HG02943 (cell line): ENCODE results near the gene NR6A1.
"Not testable (repeated sequence)": the region's sequence is repeated elsewhere in the genome, so short reads cannot be mapped to it uniquely, and the experiment has no call there.

Experiments
- ATAC-seq: cut with Tn5 transposase; IDR thresholded peaks from one replicate; pipeline ENCODE4 v1.9.1; 2021; ENCODE audit warnings: mild to moderate bottlenecking, low read depth, moderate library complexity; ENCODE audit not compliant: unreplicated experiment

NR6A1 gene

DNA sequence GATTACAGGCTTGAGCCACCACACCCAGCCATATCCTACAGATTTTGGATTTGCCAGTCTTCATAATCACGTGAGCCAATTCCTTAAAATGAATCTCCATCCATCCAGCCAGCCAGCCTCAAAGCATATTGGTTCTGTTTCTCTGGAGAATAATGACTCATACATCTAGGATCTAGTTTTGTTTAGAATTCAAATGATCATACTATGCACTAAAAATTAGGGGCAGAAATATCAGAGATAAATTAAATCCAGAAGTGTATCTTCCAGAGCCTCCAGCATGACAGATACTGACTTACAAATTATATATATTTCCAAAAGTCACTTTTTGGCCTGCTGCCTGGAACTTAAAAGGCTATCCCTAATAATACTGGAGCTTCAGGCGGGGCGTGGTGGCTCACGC is 144.8 kb downstream of the NR6A1 start:
- ATAC-seq = no peak

DNA sequence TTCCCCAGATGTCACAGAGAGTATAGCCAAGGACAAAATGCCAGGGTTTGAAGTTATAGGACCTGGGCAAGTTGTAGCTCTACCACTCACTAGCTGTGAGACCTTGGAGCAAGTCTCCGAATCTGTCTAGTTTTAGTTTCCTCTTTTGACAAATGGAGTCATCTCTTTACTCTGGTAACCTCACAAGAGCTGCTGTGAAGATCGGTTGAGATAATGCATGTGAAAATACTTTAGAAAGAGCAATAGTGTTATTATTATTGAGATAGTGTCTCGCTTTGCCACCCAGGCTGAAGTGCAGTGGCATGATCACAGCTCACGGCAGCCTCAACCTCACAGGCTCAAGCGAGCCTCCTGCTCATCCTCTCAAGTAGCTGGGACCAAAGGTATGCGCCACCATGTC is 146.0 kb downstream of the NR6A1 start:
- ATAC-seq = no peak

DNA sequence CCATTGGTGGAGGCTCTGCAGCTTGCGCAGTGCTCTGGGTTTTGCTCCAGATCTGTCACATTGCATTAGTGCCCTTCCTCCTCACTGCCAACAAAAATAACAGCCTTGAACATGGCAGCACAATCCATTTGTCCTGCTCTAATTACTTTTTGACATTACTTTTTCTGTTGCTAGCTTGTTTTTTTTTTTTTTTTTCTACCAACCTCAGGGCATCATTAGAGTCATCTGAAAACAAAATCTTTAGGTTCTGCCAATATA is 146.4 kb downstream of the NR6A1 start:
- ATAC-seq = no peak

DNA sequence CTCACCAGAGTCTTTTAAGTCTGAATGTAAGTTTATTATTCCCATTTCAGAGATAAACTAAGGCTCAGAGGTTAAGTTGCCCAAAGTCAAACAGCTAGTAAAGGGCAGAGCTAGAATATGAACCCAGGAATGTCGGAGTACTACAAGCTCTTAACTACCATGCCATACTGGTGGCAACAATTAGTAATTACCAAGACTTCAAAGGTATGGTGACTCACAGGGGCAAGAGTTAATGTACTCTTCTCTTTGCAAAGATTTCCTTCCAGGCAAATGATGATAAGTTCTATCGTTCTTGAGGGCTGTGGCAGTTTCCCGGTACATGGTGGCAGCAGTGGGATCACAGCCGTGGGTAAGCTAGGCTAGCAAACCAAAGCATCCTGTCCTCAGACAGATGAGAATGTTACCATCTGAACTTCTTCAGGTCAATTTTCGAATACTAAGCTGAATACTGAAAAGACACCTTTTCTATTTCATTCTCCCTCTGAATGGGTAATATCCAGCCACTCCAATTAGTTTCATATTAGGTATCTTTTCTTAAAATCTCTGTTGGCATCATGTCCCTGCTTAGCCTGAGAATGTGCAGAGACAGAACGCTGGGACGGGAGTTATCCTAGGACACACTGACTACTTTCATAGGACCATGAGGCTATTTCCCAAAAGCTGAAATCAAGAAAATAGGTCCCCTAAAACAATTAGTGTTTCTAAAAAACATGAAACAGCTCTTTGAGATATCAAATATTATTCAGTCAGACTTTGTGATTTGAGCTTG is 147.0 kb downstream of the NR6A1 start:
- no peak for ATAC-seq

DNA sequence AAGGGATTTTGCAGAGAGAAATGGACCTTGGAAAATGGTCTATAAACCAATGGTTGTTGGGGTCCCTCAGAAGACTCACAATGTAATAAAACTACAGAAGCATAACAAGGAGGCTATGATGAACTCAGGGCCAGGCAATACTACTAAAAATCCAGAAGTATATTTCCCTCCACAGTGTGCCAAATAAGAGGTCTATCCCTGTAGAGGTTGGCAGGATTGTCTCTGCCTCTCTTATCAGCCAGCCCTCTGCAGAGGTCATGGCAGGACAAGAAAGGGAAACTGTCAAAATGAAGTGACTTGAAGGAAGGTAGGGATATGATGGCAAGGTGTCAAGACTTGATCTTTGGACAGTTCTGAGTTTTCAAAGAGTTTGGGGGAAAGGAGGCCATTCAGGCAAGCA is 148.2 kb downstream of the NR6A1 start:
- no peak for ATAC-seq

DNA sequence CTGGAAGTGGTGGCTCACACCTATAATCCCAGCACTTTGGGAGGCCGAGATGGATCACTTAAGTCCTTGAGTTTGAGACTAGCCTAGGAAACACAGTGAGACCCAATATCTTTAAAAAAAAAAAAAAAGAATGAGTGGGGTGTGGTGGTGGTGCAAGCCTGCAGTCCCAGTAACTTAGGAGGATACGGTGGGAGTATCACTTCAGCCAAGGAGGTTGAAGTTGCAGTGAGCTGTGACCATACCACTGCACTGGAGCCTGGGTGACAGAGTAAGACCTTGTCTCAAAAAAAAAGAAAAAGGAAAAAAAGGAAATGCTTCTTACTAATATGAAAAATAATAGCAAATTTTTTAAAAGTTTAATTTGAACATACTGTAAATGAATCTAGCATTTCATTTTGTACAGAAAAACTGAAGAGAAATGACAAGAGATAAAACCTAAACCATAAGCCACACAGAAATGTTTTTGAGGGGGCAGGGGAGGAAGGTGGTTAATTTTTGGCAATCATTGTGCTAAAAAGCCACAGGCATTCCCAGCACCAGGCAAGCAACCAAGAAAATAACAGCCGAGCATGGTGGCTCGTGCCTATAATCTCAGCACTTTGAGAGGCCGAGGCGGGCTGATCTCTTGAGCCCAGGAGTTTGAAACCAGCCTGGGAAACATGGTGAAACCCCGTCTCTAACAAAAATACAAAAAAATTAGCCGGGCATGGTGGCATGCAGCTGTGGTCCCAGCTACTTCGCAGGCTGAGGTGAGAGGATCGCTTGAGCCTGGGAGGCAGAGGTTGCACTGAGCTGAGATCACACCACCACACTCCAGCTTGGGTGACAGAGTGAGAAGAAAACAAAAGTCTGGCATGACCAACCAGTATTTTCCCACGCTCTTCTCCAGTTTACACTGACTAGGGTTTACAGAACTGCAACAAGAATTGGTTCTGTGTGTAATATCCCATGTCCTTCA is 149.5 kb downstream of the NR6A1 start:
- peak; percentile 61 for ATAC-seq

DNA sequence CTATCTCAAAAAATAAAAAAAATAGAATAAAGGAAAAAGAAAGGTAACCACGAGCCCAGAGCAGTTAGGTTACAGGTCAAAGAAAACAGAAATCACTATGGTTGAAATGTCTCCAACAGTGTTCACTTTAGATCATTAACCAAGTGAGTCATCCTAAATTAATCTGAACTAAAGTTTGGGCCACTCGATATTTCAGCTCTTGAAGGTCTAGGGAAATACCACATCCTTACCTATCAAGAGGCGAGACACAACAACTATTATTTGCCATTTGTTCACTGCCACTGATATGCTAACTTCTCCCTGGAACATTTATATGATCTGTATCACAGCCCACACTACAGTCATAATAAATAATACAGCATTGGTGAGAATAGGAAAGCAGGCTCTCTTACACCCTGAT is 152.6 kb downstream of the NR6A1 start:
- ATAC-seq = no peak

DNA sequence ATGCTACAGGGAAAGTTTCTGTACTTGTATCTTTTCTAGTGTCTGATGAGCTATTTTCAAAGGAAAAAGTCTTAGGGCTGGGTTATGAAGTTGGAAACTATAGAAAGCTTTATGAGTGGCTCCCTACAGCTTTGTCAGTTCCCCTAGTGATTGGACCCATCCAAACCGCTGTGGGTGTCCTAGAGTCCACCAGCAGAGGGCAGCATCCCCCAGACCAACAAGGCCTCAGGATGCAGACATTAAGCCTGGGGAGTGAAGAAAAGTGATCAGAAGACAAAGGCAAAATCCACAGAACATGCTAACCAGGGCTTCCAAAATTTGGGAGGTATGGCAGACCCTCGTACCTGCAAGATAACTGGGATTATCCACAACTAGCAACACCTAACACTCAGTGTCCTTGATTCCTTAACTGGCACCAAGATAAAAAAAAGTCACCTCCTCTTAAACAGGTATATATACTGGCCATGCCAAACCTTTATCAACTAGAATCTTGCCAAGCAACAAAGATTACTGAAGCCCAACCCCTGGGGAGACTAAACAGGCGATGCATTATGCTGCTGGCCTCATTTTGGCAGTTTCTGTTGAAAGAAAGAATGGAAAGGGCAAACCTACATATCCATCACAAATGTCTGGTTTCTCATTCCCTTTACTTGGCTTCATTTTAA is 153.5 kb downstream of the NR6A1 start:
- no peak for ATAC-seq

DNA sequence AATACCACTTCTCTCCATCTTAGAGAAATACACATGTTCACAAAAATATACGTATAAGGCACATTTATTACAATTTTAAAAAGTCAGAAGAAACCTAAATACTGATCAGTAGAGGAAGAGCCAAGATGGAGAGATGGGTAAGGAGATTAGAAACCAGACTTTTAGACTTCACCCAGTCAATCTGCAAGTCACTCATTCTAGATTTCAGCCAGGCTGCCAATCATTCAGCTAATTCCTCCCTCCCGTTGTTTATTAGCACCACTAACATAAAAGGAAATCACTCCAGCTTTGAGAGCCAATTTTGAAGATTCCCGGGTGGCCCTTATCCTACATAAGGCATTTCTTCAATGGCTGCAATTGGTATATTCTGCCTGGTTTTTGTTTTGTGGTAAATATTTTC is 154.2 kb downstream of the NR6A1 start:
- no peak for ATAC-seq

DNA sequence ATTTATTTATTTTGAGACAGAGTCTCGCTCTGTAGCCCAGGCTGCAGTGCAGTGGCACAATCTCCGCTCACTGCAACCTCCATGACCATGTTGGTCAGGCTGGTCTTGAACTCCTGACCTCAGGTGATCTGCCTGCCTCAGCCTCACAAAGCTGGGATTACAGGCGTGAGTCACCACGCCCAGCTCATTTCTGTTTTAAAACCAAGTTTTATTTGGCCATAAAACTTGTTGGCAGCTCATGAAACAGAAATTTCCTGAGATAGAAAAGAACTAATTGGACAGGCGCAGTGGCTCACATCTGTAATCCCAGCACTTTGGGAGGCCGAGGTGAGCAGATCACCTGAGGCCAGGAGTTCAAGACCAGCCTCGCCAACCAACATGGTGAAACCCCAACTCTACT is 155.3 kb downstream of the NR6A1 start:
- ATAC-seq = not testable (repeated sequence)

DNA sequence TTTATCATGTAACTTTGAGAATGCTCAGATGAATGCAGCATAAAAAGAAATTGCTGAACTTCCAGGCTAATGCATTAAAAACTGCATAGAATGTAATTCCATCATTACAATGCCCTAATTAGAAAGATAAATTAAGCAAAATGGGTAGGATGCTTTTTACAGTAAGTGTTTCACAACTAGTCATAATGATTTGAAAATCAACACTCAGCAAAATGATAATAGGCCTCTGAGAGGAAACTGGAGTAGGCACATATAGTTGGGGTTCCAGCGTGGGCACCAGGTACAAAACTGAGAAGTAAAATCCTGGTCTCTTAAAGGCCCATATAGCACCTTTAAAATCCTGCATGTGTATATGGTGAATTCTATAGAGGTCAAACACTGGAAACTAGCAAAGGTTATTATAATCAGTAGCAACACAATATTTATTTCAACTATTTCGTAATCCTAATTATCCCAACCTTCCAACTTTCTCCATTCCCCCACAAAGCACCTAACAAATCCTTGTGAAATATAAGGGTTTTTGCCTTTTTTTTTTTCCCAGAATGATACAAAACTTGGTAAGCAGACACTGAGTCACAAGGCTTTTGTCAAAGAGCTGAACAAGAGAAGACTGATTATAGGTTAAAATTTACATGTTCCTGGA is 155.9 kb downstream of the NR6A1 start:
- ATAC-seq = no peak

DNA sequence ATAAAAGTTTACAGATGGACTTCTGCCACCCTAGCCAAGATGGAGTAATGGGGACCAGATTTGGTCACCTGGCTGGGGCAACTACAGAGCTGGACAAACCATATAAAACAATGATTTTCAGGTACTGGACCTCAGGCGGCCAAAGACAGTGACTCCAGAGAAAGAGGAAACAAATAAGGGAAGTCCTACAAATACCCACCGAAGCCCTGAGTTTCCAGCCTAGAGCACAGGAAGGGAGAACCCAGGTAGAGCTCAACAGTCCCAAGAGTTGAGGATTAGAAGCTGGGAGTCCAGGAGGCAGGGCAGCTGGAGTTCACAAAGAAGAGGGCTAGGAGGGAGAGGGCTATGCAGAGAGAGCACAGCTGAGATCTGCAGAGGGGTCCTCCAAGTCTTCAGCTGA is 157.3 kb downstream of the NR6A1 start:
- ATAC-seq = no peak

DNA sequence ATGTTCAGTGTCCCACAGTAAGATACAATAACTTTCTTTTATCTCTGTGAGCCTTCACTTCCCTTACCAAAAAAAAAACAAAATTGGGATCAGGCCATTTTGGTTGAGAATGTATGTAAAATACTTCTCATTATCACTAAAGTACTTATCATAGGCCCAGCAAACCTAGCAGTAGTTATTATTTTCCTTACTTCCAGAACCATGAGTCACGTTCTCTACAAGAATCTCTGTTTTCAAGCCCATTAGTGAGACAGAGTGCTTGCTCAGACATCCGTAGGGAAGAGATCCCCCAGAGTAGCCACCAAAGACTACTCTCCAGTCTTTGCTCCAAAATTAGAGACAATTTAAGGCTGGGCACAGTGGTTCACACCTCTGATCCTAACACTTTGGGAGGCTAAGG is 160.0 kb downstream of the NR6A1 start:
- no peak for ATAC-seq

DNA sequence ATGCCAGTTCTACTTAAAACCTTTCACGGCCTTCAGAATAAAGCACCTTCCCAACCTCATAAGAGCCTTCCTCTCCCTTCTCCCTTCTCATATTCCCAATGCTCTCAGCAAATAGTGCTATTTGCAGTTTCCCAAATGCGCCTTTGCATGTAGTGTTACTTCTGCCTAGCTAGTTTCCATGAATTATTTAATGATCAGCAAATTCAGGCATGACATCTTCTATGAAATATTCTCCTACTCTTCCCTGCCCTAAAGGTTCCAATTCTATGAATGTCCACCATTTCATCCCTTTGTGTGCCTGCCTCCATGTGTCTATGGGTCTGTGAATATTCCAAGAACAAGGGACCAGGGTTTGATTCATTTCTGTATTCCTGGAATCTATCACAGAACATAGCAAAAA is 165.1 kb downstream of the NR6A1 start:
- no peak for ATAC-seq

DNA sequence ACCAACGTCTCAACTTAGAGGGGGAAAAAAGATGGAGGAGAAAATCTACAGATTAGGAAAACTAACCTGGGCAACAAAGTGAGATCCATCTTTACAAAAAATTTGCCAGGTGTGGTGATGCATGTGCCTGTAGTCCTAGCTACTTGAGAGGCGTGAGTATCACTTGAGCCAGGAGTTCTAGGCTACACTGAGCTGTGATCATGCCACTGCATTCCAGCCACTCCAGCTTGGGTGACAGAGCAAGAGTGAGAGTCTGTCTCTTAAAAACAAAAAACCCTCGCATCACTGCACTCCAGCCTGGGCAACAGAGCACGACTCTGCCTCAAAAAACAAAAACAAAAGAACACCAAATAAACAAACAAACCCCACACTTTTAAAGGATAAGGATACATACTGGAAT is 165.9 kb downstream of the NR6A1 start:
- ATAC-seq = no peak

DNA sequence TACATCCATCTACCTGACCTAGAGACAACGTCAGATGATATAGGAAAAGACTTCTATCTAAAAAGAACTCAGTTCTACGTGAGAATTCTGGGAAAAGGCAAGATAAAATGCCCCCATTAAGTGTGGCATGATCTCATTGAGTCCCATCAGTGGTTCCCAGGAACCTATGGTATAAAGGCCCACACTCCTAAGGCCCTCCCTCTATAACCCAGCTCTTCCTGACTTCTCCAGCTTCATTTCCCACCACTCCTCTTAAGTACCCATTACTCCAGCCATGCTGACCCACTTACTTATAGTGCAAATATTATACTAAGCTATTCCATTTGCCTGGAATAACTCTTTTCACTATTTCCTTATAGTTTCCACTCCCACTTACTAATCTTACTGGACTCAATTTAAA is 168.5 kb downstream of the NR6A1 start:
- ATAC-seq = no peak

DNA sequence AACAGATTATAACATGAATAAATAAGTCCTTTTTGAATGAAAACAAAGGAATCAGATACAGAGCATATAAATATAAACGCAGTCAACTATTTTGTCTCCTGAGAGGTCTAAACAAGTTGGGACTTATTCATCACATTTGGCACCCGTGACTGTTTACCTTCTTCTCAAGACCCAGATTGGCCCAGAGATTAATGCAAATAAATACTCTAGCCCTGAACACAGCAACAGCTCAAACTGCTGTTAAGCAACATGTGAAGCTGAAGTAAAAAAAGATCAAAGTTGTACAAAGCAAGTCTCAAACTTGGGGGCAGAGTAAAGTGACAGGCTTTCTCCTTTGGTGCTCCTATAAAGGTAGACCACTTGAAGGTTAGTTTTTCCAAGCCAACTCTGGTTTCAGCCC is 168.9 kb downstream of the NR6A1 start:
- no peak for ATAC-seq

DNA sequence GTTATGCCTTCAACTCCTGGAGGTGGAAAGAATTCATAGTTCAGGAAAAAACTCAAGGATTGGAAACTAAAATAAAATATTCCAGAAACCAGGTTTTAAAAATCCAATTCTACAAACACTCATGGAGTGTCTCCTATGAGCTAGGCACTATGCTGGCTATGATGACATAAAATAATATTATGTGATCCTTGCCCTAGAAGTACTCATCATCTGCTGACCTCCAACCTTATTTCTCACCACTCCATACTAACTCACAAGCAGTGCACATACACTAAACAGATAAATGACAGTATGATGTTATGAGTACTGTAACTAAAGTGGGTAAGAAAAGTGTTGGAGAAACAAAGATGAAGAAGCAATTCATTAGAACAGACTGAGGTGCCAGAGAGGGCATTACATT is 170.7 kb downstream of the NR6A1 start:
- ATAC-seq = no peak

DNA sequence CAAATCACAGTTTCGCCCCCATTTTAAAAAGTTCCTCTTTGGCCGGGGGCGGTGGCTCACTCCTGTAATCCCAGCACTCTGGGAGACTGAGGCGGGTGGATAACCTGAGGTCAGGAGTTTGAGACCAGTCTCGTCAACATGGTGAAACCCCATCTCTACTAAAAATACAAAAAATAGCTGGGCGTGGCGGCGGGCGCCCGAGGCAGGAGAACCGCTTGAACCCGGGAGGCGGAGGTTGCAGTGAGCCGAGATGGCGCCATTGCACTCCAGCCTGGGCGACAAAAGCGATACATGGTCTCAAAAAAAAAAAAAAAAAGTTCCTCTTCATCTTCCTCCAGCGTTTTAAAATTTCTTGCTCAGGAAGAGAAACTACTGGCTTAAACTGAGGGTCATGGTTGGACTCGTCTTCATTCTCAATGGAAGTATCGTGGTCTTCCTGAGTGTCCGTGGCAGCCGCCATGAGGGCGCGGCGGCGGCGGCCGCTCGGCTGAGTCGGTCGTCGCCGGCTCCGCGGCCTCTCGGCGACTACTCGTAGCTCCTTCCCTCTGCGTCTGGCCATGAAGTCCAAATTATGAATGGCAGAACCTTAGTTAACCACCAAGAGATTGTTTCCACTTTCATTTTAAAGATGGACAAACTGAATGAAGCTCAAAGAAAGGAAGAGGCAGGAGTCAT is 171.9 kb downstream of the NR6A1 start:
- no peak for ATAC-seq

DNA sequence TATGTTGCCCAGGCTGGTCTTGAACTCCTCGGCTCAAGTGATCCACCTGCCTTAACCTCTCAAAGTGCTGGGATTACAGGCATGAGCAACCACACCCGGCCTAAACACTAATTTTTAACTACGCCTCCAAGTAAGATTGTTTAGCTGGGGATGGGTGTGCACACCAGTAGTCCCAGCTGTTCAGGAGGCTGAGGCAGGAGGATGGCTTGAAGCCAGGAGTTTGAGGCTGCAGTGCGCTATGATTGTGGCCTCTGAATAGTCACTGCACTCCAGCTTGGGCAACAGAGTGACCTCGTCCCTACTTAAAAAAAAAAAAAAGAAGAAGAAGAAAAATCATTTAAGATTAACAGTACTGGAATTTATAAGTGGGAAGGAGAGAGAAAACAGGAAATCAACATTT is 173.1 kb downstream of the NR6A1 start:
- ATAC-seq = no peak
